ENCODE data around the gene BCAN. TPM values are rescaled to one million over a fixed set of nuclear protein-coding genes. Genes with fewer than 3 reads are reported as not detected.

BCAN gene
- total RNA-seq, 1 experiment from 2014 or later, result not detected

- no peaks in the 10 kb centered on the region for H3K9me2 ChIP-seq (ENCODE audit: insufficient read depth)
- no peaks in the 10 kb centered on the region for H3K9me3 ChIP-seq (ENCODE audit: insufficient read depth, low read depth)
- H3K79me2 ChIP-seq (ENCODE audit: low read depth), result no peaks in the 10 kb centered on the region
- TF ChIP-seq EZH2 (IDR thresholded peaks at IDR 0.05; ENCODE audit: low read depth) (no peak), CTCF (conservative IDR thresholded peaks at IDR 0.05) (peak; percentile 64)
- H3K4me2 ChIP-seq, result no peak within 1 kb of the TSS
- peaks cover 16% of the 10 kb centered on the region; the same call in 1 of the 2 replicates for H3F3A ChIP-seq (ENCODE audit: insufficient read depth, low read depth)
- intact Hi-C loops (cut with micrococcal nuclease; ENCODE audit: unreplicated experiment), result no loop called here
- peaks cover 41% of the 10 kb centered on the region for H3K27me3 ChIP-seq (ENCODE audit: insufficient read depth, low read depth)
- H3K36me3 ChIP-seq (ENCODE audit: low read depth), result no peaks in the 10 kb centered on the region
- H2AFZ ChIP-seq, result no peak within 1 kb of the TSS
- H3K4me1 ChIP-seq (replicated peaks; ENCODE audit: insufficient read depth), result peaks cover 22% of the 10 kb centered on the region
- POLR2A ChIA-PET (ENCODE audit: unreplicated experiment), result no interaction called here
- CTCF ChIA-PET, result no interaction called here
- BruUV-seq (replicated peaks), result no TSS peak
- DNase-seq, result no peak
- no peak within 1 kb of the TSS for H3K4me3 ChIP-seq
- H3K27ac ChIP-seq, result no peak within 1 kb of the TSS
- H4K20me1 ChIP-seq (ENCODE audit: insufficient read depth), result no peaks in the 10 kb centered on the region; the same call in 1 of the 2 replicates
These were observed 22.9 kb upstream of the BCAN start, which contains the start of gene HAPLN2 for GRCh38 chr1:156618853-156619581. HAPLN2 (plus strand) TSS chr1:156619415; CDS start chr1:156623491, 4,076 bp downstream.

GRCh38 chr1:156619582-156619955 is 22.3 kb upstream of the BCAN start:
- no peaks in the 10 kb centered on the region for H3K36me3 ChIP-seq (ENCODE audit: low read depth)
- TF ChIP-seq EZH2 (IDR thresholded peaks at IDR 0.05; ENCODE audit: low read depth) (no peak), CTCF (conservative IDR thresholded peaks at IDR 0.05) (peak; percentile 8; the same call in 1 of the 2 replicates)
- intact Hi-C loops (cut with micrococcal nuclease; ENCODE audit: unreplicated experiment), result no loop called here
- no peak for DNase-seq
- H3K9me2 ChIP-seq (ENCODE audit: insufficient read depth), result no peaks in the 10 kb centered on the region
- POLR2A ChIA-PET (ENCODE audit: unreplicated experiment), result no interaction called here
- H3K4me1 ChIP-seq (replicated peaks; ENCODE audit: insufficient read depth), result peaks cover 22% of the 10 kb centered on the region
- CTCF ChIA-PET, result interaction anchor here (0.8 kb wide), 1 partner anchor 10 kb away, joined by 4 read pairs; no protein-coding TSS in a partner anchor
- no peaks in the 10 kb centered on the region; the same call in 1 of the 2 replicates for H4K20me1 ChIP-seq (ENCODE audit: insufficient read depth)
- no peak overlapping the region for H2AFZ ChIP-seq
- no peak overlapping the region for H3K4me2 ChIP-seq
- no peaks in the 10 kb centered on the region for H3K9me3 ChIP-seq (ENCODE audit: insufficient read depth, low read depth)
- no peaks in the 10 kb centered on the region for H3K79me2 ChIP-seq (ENCODE audit: low read depth)
- no peak overlapping the region for H3K27ac ChIP-seq
- no peak overlapping the region for H3K4me3 ChIP-seq
- H3K27me3 ChIP-seq (ENCODE audit: insufficient read depth, low read depth), result peaks cover 46% of the 10 kb centered on the region
- BruUV-seq (replicated peaks), result no TSS peak
- peaks cover 16% of the 10 kb centered on the region; the same call in 1 of the 2 replicates for H3F3A ChIP-seq (ENCODE audit: insufficient read depth, low read depth)

GRCh38 chr1:156622581-156623297 is 19.2 kb upstream of the BCAN start:
- POLR2A ChIA-PET (ENCODE audit: unreplicated experiment), result interaction anchor here (0.6 kb wide), 1 partner anchor 40 kb away, joined by 3 read pairs; no protein-coding TSS in a partner anchor
- CTCF ChIA-PET, result interaction anchor here (0.6 to 0.7 kb wide), 2 partner anchors 33 to 237 kb away, joined by 6 to 8 read pairs; no protein-coding TSS in a partner anchor
- peak in 1 of 2 experiments; percentile 66 for DNase-seq
- Histone ChIP-seq H3K9me3 (ENCODE audit: insufficient read depth, low read depth) (no peaks in the 10 kb centered on the region), H2AFZ (no peak overlapping the region), H4K20me1 (ENCODE audit: insufficient read depth) (no peaks in the 10 kb centered on the region; the same call in 1 of the 2 replicates), H3K27me3 (ENCODE audit: insufficient read depth, low read depth) (peaks cover 34% of the 10 kb centered on the region), H3K79me2 (ENCODE audit: low read depth) (no peaks in the 10 kb centered on the region), H3K4me2 (peak overlapping the region; percentile 40), H3K36me3 (ENCODE audit: low read depth) (no peaks in the 10 kb centered on the region), H3K4me1 (replicated peaks; ENCODE audit: insufficient read depth) (peaks cover 14% of the 10 kb centered on the region), H3F3A (ENCODE audit: insufficient read depth, low read depth) (peaks cover 14% of the 10 kb centered on the region; the same call in 1 of the 2 replicates), H3K9me2 (ENCODE audit: insufficient read depth) (no peaks in the 10 kb centered on the region), H3K4me3 (no peak overlapping the region), H3K27ac (no peak overlapping the region)
- no TSS peak for BruUV-seq (replicated peaks)
- no peak for TF ChIP-seq CTCF (conservative IDR thresholded peaks at IDR 0.05)
- TF ChIP-seq EZH2 (IDR thresholded peaks at IDR 0.05; ENCODE audit: low read depth), result no peak
- intact Hi-C loops (cut with micrococcal nuclease; ENCODE audit: unreplicated experiment), result loop anchor here (10.0 kb wide), 1 partner anchor 302 kb away; the partner anchor contains the start of gene LRRC71
